ENCODE measurements around the gene SMAD2.
A peak's percentile ranks its signal among the peaks of the same experiment; 100 is the strongest.
"Not testable (repeated sequence)": the region's sequence is repeated elsewhere in the genome, so short reads cannot be mapped to it uniquely, and the experiment has no call there.

SMAD2 gene

DNA sequence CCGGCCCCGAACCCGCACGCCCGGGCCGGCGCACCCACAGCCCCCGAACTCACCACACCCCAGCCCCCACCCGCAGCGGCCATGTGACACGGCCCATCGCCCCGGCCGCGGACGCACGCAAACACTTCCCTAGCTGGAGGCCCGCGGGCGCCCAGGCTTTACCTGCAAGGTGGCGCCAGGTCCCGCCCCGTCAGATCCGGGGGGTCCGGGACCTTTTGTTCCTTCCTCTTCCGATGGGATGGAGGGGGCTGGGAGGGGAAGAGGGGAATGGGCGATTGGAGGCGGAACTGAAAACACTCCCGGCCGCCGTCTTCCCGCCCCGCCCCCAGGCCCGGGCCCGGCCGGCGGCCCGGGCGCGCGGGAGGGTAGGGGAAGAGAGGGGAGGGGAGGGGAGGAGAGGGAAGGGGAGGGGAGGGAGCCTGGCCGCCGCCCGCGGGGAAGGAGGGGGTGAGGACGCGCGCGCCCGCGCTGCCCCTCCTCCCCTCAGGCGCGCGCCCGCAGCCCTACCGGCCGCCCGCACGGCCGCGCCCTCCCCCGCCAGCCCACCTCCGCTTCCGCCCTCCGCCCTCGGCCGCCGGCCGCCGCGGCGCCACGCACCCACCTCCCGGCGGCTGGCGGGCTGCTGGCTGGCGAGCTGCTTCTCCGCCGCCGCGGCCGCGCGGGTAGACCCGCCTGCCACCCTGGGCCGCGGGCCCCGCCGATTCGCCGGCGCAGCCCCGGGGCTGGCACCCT lies at the start of gene SMAD2:
SMAD2 (minus strand) TSS at position 461 of the 732 bp plus-strand sequence. CDS start 33,903 bp downstream, outside the sequence.
- peak; percentile 61 to 70 for DNase-seq (ENCODE audit: low read depth in 1 of 2, low spot score in 1 of 2)

DNA sequence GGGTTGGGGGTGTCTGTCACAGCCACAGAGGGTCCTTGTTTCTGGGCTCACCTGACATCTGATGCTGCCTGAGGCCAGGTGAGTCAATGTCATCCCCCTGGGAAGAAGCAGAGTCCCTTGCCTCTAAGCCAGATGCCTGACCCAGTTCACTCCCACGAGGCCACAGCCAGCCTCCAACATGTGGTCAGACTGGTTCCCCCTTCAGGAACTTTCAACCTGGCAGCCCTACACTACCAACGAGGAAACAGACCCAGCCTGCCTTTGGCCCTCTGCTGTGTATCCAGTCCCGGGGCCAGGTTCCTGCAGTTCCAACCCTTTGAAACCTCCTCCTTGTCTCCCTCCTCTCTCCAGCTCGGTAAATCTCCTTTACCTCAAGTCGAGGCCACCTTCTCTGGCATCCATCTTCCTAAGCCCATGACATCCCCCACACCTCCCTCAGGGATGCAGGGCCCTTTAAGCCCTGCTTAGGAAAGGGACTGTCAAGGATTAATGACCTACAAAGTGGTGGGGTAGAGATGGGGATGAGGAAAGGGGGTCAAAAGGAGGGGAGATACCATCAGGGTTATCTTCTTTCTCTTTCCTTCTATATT lies 49.2 kb upstream of the SMAD2 start:
- DNase-seq (ENCODE audit: low read depth in 1 of 2, low spot score in 1 of 2) = no peak

DNA sequence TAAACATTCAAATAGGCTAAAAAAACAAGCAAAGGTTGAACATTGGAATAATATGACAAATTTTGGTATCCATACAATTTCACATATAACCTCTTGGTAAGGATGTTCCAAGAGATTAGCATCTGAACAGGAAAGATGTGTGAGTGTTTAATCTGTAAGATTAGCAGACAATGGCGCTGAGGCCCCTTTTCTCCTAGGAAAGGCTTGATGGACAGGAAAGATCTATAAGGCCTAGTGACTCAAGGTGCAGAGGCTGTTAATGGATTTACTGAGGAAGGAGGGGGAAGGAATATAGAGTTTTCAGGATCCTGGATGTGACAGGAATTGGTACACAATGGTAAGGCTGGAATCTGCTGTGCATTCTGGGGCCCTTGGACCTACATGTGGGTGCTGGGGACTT lies 48.1 kb upstream of the SMAD2 start:
- DNase-seq (ENCODE audit: low read depth in 1 of 2, low spot score in 1 of 2) = no peak

DNA sequence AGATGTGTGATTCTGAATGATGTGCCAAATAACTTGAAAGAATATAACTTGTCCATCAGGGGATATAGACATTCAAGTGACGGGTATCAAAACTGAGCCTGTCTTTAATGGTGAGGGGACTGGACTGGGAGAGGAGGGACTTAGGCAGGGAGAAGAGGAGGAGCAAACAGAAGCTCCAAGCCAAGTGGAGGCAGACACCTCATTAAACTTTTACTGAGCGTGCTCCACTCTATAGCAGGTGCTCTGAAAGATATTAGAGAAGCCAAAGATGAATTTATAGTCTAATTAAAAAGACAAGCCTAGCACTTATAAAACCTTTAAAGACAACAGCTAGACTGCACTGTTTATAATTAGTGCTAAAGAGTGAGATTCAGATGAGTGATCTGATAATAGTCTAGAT lies 47.7 kb upstream of the SMAD2 start:
- DNase-seq (ENCODE audit: low read depth in 1 of 2, low spot score in 1 of 2) = no peak

DNA sequence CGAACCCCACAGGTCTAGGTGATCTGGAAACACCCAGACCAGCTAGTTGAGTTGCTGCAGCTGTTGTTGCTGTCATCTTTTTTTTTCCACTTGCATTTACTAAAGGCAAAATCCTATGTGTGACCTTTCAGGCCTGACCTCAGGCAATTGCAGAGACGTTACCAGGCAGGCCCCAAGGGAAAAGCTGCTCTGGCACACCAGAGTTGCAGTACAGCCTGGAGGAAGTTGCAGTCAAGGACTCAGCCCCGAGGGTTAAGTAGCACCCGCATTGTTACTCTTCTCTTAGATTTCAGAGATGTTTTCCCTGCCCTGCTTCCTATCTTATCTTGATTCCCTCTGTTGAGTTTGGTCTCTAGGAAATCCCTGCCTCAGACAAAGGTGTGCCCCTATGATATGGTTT lies 45.2 kb upstream of the SMAD2 start:
- no peak for DNase-seq (ENCODE audit: low read depth in 1 of 2, low spot score in 1 of 2)

DNA sequence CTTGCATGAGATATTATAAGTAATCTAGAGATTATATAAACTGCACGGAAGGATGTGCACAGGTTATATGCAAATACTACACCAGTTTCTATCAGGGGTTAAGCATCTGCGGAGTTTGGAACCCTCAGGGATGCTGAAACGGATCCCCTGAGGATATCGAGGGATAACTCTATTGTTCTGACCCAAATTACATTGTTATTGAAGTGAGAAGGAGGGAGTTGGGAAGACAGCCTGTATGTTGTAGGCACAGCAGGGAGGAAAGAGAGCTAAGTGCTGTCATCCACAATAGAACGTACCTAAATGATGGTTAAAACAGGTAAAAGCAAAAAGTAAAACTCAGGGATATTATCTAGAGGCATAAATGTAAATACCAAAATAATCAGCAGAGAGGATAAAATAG lies 44.6 kb upstream of the SMAD2 start:
- no peak for DNase-seq (ENCODE audit: low read depth in 1 of 2, low spot score in 1 of 2)

DNA sequence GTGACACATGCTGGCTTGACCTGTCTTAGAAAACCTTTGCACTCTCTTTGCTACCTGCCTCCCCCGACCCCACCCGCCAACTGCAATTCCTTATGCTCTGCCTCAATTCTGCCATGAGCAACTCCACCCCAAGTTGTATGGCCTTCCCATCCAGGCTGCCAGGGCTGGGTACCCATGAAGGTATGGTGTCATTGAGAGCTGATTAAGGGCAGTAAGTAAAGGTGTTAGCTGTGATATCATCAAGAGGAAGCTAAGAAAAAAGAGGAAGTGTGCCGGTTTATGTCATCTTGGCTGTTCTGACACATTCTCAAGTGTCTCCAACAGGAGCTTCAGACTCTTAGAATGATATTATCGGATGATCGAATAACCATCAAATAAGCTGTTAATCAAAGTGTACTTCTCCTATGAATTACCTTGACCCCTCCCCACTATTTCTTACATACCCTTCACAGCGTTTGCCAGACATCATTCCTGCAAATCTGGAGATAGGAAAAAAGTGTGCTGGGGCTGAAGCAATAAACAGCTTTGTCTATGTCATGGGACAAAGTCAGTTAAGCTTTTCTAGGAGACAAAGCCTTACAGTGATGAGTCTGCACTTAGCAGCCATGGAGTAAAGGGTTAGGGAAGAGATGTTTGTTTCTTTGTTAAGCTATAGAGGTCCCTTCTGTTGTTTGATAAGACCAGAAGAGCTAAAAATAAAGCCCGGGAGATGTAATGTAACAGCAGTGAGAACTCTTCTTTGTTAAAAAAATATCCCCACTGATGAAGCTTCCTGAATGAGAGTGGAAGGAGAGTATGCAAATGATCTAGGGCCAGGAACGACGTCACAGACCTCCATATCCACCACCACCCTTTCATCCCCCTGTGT lies 40.4 kb upstream of the SMAD2 start:
- no peak for DNase-seq (ENCODE audit: low read depth in 1 of 2, low spot score in 1 of 2)

DNA sequence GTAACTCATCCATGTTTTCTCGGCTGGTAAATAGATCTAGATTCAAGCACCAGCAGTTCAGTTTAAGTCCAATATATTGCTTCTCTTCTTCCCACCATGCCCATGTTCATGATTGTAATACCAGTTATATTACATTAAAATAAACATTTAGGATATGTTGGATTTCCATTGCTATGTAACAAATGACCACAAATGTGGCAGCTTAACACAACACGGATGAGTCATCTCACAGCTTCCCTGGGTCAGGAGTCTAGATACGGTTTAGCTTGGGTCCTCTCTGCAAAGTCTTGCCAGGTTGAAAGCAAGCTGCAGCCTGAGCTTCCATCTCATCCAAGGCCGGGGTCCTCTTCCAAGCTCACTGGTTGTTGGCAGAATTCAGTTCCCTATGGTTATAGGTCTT lies 39.4 kb upstream of the SMAD2 start:
- DNase-seq (ENCODE audit: low read depth in 1 of 2, low spot score in 1 of 2) = no peak

DNA sequence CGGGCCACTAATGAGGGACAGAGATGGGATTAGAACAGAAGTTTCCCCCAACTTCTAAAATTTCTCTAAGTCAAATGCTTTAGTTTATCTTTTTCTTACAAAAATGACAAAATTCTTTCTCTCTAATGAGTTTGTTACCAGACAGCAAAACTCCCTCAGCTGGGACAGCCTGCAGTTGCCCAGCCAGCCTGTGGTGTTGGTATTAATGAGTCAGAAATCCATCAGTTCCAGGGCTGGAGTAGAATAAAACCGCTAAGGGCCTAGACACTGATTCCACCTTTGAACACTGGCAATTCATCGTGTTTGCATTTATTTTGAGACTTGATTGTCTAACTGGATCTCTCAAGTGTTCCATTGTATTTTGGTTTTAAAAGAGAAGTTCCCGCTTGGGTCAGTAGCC lies 38.3 kb upstream of the SMAD2 start:
- no peak for DNase-seq (ENCODE audit: low read depth in 1 of 2, low spot score in 1 of 2)

DNA sequence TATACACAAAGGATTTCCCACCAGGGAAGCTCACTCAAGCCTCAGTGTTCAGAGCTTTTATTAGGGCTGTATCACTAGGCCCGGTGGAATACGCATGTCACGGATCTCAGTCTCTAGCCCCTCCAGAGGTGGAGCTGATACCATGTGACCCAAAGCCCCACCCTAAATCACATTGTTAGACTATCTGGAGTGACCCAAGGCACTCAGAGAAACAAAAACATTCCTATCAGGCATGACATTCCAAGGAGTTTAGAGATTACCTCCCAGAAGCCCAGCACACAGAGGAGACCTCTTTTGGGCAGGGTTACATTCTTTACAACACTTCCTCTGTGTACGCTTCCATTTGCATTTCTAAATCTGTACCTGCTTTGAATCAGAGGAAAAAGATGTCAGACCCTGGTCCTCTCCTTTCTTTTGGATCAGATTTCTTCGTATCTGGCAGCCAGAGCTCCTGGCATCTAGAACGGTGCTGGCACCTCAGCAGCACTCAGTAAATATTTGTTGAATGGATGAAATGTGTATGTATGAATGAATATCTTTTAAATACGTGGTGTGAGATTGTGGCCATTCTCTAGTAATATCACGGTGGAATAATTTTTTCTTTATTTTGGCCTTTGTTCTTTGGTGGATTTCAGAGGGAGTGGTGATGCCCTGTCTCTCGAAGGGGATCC lies 37.7 kb upstream of the SMAD2 start:
- DNase-seq (ENCODE audit: low read depth in 1 of 2, low spot score in 1 of 2) = no peak

DNA sequence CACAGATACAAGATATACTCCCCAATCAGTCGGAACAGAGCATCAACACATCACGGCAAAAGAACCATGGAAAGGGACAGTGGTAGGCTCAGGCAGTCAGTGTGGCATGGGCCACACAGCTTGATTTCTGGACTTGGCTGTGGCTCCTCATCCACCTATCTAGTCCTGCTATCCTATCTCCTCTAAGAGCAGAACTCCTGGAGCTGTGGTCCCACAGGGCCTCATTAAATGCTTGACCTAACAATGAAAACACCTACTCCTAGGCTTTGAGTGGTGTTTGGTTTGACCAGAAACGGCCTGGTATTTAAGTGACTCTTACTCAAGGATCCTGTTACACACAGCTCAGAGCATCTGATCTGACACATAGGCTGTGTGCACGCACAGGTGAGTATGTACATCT lies 33.6 kb upstream of the SMAD2 start:
- DNase-seq (ENCODE audit: low read depth in 1 of 2, low spot score in 1 of 2) = no peak

DNA sequence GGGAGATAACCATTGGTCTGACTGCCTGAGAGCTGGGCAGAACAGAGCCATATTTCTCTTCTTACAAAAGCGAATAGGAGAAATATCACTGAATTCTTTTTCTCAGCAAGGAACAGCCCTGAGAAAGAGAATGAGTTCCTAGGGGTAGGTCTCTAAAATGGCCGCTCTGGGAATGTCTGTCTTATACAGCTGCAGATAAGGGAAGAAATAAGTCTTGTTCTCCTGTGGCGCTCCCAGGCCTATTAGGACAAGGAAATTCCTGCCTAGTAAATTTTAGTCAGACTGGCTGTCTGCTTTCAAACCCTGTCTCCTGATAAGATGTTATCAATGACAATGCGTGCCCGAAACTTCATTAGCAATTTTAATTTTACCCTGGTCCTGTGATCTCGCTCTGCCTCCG lies 30.5 kb upstream of the SMAD2 start:
- DNase-seq (ENCODE audit: low read depth in 1 of 2, low spot score in 1 of 2) = not testable (repeated sequence)

DNA sequence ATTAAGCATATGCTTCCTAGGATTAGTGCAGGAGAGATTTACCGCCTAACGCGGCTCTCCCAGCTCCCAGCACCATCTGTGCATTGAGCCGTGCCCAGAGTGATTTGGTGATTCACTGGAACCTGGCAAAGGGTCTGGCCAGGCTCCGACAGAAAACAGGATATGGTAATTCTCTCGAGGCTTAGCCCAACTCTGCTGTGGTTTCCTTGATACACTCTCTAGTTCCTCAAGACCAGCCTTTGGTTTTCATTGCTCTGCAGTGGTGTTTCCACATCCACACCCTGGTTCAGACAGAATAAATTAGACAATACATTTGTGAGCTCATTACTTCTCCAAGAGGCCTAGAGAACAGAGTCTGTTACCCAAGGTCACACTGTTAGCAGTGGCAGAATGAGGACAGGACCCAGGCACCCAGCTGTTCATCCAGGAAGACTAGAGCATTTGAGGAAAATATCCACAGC lies 23.0 kb upstream of the SMAD2 start:
- DNase-seq (ENCODE audit: low read depth in 1 of 2, low spot score in 1 of 2) = no peak

DNA sequence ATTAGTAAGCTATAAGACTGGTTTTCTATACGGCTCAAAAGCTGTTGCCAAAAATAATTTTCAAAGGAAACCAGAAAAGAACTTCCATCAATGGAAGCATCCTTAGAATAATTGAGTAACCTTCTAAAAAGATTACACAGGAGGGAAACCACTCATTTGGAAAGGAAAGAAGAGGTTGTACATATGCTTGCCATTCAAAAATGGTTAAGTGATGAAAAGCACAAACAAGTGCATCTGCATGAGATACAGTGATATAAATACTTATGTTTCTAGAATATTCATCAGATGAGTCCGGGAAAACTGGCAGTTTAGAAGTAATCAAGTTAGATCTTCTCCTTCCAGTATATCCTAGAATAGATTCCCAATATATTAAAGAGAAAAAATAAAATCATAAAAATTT lies 20.1 kb upstream of the SMAD2 start:
- no peak for DNase-seq (ENCODE audit: low read depth in 1 of 2, low spot score in 1 of 2)

DNA sequence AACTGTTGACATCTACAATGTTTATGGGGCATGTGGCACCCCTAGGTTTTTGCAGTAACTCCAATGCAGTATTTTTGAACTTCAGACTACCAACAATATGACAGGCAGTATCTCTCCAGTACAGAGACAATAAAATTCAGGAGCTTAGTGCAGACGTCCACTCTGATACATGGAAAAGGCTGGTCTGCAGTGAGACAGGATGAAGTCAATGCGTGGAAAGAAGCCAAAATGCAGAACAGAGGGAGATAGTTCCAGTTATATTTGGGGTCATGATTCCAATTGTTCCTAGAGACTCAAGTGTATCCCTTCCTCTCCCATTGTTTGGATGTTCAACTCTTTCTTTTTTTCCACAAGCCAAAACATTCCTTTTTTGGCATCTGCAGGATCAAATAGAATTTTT lies 18.7 kb upstream of the SMAD2 start:
- DNase-seq (ENCODE audit: low read depth in 1 of 2, low spot score in 1 of 2) = no peak

DNA sequence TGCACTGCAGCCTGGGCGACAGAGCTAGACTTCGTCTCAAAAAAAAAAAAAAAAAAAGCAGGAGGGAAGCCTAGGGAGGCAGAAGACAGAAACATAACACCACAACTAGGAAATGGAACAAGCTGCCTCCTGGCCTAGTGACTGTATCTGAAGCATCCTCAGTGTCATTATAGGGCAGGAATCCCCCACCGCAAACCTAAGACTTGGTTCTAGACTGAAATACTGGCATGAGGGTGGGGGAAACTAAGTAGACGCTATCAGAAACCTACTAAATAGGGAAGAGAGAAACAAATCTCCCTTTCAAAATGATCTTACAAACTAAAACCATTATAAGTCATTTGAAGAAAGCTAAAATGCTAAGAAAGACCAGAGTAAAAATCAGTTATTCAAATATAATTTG lies 16.4 kb upstream of the SMAD2 start:
- no peak for DNase-seq (ENCODE audit: low read depth in 1 of 2, low spot score in 1 of 2)

DNA sequence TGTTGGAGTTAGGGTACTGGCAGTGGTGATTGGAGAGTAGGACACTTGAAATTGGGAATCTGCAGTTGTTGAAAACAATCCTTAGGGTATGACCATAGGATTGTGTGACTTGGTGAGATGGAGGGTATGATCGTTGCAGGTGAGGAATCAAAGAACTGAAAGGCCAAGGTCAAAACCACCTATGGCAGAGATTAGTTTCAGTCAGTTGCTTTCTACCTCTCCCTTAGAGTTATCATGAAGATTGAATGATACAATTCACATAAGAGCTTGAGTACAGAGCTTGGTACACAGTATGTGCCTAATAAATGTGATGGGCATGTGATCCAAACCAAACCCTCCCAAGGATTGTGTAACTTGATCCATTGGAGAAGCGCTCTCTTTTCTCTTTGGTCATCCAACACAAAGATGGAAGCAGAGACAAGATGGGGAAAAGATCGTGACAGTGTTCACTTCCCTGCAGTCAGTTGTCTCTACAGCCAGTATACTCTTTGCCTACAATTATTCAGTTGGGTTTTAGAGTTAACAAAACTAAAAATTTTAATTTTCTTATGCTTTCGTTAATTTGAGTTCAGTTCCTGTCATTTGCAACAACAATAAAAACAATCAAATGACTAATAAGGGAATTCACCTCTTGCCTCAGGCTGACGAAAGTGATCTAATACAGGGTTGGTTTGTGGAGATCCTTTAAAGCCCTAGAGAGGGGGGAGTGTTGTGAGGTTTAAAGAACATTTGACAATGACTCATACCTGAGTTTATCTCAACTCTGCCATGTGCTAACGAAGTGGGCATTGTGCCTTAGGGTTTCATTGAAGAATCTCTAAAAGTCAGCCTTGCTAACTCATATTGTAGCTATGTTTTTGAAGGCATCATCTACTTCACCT lies 14.8 kb upstream of the SMAD2 start:
- DNase-seq (ENCODE audit: low read depth in 1 of 2, low spot score in 1 of 2) = no peak

DNA sequence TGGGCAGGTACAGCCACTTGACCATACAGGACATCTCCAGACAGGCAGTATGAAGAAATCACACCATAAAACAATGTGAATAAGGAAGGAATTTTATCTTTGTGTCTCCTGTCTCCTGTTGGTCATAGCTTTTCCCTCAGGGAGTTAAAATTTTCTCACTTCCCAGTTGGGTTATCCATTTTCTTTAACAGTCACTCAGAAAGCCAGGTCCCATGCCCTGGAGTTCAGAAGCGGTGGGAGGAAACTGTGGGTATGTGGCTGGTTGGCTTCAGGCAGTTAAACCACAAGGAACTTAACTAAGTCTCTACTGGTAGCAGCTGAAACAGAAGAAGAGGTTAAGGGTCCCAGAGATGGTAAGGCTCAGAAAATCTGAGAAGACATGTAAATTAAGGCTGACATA lies 6.5 kb upstream of the SMAD2 start:
- DNase-seq (ENCODE audit: low read depth in 1 of 2, low spot score in 1 of 2) = no peak

DNA sequence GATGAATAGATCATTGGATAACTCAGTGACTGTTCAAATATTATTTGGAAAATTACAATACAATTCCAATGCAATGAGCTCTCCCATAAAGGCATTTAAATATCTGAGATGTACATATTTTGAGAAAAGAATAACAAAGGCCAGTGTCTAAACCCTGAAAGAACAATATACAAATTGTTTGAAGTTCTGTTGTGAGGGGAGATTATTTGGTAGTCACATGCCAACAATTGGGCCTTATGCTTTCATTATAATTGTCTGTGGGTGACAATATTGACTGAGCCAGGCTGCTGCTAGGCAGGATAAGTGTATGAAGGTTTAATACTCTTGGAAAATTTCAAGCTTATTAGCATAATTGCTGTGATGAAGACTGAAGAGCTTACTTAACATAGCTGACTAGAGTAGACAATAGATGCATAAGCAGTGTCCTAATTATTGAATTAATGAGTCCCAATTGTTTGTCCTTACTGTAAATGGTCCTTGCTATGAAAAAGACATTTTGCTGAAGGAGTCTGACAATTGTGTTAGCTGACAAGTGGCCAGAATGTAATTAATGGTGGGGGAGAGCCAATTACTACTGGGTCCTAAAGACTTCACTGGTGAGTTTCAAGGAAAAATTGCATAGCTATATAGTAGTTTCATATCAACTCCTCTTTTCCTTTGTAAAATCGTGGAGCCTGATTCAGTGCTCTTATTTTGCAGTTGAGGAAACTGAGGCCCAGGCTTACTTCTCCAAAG lies 5.0 kb upstream of the SMAD2 start:
- DNase-seq (ENCODE audit: low read depth in 1 of 2, low spot score in 1 of 2) = no peak

DNA sequence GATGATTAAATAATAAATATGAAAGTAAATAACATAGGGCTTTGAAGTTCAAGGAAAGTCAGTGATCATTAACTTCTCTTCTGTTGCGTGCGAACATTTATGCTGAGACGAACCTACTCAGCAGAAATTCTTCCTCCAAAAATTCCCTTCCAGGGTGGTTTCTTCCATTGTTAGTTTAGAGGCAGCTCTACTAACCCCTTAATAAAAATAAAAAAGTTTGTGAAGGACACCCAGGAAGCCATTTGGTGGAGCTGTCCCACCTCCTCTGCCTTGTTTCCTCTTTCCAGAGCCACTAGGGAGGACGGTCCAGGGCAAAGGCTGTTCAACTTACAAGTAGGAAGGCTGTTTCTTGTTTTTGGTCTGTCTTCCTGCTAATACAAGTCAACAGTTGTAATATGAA lies 2.1 kb upstream of the SMAD2 start:
- DNase-seq (ENCODE audit: low read depth in 1 of 2, low spot score in 1 of 2) = no peak
